ENCODE measurements around the gene DGKQ. TPM values are rescaled to one million over a fixed set of nuclear protein-coding genes. Genes with fewer than 3 reads are reported as not detected.

DGKQ gene
- total RNA-seq, 1 experiment from 2014 or later, result 14.2 TPM

- CTCF ChIA-PET, result no interaction called here
- Histone ChIP-seq H3K4me2 (ENCODE audit: low read length) (no peak overlapping the region), H3K9me3 (ENCODE audit: low read length) (no peaks in the 10 kb centered on the region), H3K9ac (ENCODE audit: low read length) (no peak overlapping the region), H3K27me3 (ENCODE audit: low read length) (no peaks in the 10 kb centered on the region), H2AFZ (ENCODE audit: low read length) (no peak overlapping the region), H3K27ac (ENCODE audit: low read length) (no peak overlapping the region), H3K79me2 (ENCODE audit: low read length) (no peaks in the 10 kb centered on the region), H3K9me2 (replicated peaks; ENCODE audit: low read length) (no peaks in the 10 kb centered on the region), H3K4me1 (ENCODE audit: insufficient read depth, low read length) (no peaks in the 10 kb centered on the region), H3K36me3 (ENCODE audit: low read depth, low read length) (no peaks in the 10 kb centered on the region), H3F3A (ENCODE audit: low read length, unreplicated experiment) (no peaks in the 10 kb centered on the region), H4K20me1 (ENCODE audit: low read length) (no peaks in the 10 kb centered on the region), H3K4me3 (ENCODE audit: low read length) (no peak overlapping the region)
- no TSS peak for BruUV-seq (replicated peaks)
- no peak for TF ChIP-seq EZH2 (IDR thresholded peaks at IDR 0.05; ENCODE audit: low read length, unreplicated experiment)
- TF ChIP-seq EZH2phosphoT487 (IDR thresholded peaks at IDR 0.05; ENCODE audit: borderline replicate concordance, low read length), result no peak
- TF ChIP-seq, protein P1, sequence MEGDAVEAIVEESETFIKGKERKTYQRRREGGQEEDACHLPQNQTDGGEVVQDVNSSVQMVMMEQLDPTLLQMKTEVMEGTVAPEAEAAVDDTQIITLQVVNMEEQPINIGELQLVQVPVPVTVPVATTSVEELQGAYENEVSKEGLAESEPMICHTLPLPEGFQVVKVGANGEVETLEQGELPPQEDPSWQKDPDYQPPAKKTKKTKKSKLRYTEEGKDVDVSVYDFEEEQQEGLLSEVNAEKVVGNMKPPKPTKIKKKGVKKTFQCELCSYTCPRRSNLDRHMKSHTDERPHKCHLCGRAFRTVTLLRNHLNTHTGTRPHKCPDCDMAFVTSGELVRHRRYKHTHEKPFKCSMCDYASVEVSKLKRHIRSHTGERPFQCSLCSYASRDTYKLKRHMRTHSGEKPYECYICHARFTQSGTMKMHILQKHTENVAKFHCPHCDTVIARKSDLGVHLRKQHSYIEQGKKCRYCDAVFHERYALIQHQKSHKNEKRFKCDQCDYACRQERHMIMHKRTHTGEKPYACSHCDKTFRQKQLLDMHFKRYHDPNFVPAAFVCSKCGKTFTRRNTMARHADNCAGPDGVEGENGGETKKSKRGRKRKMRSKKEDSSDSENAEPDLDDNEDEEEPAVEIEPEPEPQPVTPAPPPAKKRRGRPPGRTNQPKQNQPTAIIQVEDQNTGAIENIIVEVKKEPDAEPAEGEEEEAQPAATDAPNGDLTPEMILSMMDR (conservative IDR thresholded peaks at IDR 0.05; ENCODE audit: low read depth, low read length), result no peak
- DNase-seq, result no peak
- POLR2A ChIA-PET (ENCODE audit: unreplicated experiment), result no interaction called here
- no peak for ATAC-seq
- intact Hi-C loops (cut with micrococcal nuclease), result no loop called here
Observed at GRCh38 chr4:958314-958665, 15.1 kb downstream of the DGKQ start.

DNA sequence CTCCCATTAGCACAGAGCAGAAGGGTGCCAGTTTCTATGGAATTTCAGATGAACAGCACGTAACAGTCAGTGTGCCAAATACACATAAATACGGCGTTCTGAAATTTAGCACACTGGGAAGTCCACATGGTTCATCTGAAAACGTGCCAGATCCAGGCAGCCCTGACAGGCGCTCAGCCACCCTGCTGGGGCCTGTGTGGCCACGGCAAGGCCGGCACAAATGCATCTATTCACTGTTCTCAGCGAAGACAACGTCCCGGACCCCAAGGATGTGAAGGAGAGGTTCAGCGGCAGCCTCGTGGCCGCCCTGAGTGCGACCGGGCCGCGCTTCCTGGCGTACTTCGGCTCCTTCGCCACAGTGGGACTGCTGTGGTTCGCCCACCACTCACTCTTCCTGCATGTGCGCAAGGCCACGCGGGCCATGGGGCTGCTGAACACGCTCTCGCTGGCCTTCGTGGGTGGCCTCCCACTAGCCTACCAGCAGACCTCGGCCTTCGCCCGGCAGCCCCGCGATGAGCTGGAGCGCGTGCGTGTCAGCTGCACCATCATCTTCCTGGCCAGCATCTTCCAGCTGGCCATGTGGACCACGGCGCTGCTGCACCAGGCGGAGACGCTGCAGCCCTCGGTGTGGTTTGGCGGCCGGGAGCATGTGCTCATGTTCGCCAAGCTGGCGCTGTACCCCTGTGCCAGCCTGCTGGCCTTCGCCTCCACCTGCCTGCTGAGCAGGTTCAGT is 15.6 kb downstream of the DGKQ start:
- POLR2A ChIA-PET (ENCODE audit: unreplicated experiment), result no interaction called here
- H3K4me2 ChIP-seq (ENCODE audit: low read length), result no peak overlapping the region
- no TSS peak for BruUV-seq (replicated peaks)
- H3K9me2 ChIP-seq (replicated peaks; ENCODE audit: low read length), result no peaks in the 10 kb centered on the region
- no peaks in the 10 kb centered on the region for H3K4me1 ChIP-seq (ENCODE audit: insufficient read depth, low read length)
- H3F3A ChIP-seq (ENCODE audit: low read length, unreplicated experiment), result no peaks in the 10 kb centered on the region
- ATAC-seq, result no peak
- H3K36me3 ChIP-seq (ENCODE audit: low read depth, low read length), result no peaks in the 10 kb centered on the region
- H3K9me3 ChIP-seq (ENCODE audit: low read length), result no peaks in the 10 kb centered on the region
- no peaks in the 10 kb centered on the region for H3K79me2 ChIP-seq (ENCODE audit: low read length)
- H4K20me1 ChIP-seq (ENCODE audit: low read length), result no peaks in the 10 kb centered on the region
- H2AFZ ChIP-seq (ENCODE audit: low read length), result no peak overlapping the region
- no peak overlapping the region for H3K27ac ChIP-seq (ENCODE audit: low read length)
- no peak for DNase-seq
- intact Hi-C loops (cut with micrococcal nuclease), result no loop called here
- H3K9ac ChIP-seq (ENCODE audit: low read length), result no peak overlapping the region
- no peak overlapping the region for H3K4me3 ChIP-seq (ENCODE audit: low read length)
- H3K27me3 ChIP-seq (ENCODE audit: low read length), result no peaks in the 10 kb centered on the region
- CTCF ChIA-PET, result no interaction called here
- TF ChIP-seq EZH2 (IDR thresholded peaks at IDR 0.05; ENCODE audit: low read length, unreplicated experiment) (no peak), EZH2phosphoT487 (IDR thresholded peaks at IDR 0.05; ENCODE audit: borderline replicate concordance, low read length) (no peak)
- TF ChIP-seq, protein P1 (conservative IDR thresholded peaks at IDR 0.05; ENCODE audit: low read depth, low read length), result no peak

GRCh38 chr4:957231-957580 is 16.2 kb downstream of the DGKQ start:
- no peaks in the 10 kb centered on the region for H3K4me1 ChIP-seq (ENCODE audit: insufficient read depth, low read length)
- H3K4me3 ChIP-seq (ENCODE audit: low read length), result no peak overlapping the region
- no peaks in the 10 kb centered on the region for H3F3A ChIP-seq (ENCODE audit: low read length, unreplicated experiment)
- H2AFZ ChIP-seq (ENCODE audit: low read length), result no peak overlapping the region
- no peak overlapping the region for H3K27ac ChIP-seq (ENCODE audit: low read length)
- H3K4me2 ChIP-seq (ENCODE audit: low read length), result no peak overlapping the region
- H3K9ac ChIP-seq (ENCODE audit: low read length), result no peak overlapping the region
- intact Hi-C loops (cut with micrococcal nuclease), result no loop called here
- ATAC-seq, result no peak
- H3K9me2 ChIP-seq (replicated peaks; ENCODE audit: low read length), result no peaks in the 10 kb centered on the region
- BruUV-seq (replicated peaks), result no TSS peak
- no peaks in the 10 kb centered on the region for H3K36me3 ChIP-seq (ENCODE audit: low read depth, low read length)
- no peaks in the 10 kb centered on the region for H3K79me2 ChIP-seq (ENCODE audit: low read length)
- no peaks in the 10 kb centered on the region for H3K27me3 ChIP-seq (ENCODE audit: low read length)
- POLR2A ChIA-PET (ENCODE audit: unreplicated experiment), result no interaction called here
- CTCF ChIA-PET, result no interaction called here
- H4K20me1 ChIP-seq (ENCODE audit: low read length), result no peaks in the 10 kb centered on the region
- TF ChIP-seq, protein P1 (conservative IDR thresholded peaks at IDR 0.05; ENCODE audit: low read depth, low read length), result no peak
- TF ChIP-seq EZH2 (IDR thresholded peaks at IDR 0.05; ENCODE audit: low read length, unreplicated experiment), result no peak
- TF ChIP-seq EZH2phosphoT487 (IDR thresholded peaks at IDR 0.05; ENCODE audit: borderline replicate concordance, low read length), result no peak
- no peaks in the 10 kb centered on the region for H3K9me3 ChIP-seq (ENCODE audit: low read length)
- no peak for DNase-seq

Measured in PC-3 (cell line).